Adipocyte (in vitro differentiated cells): ENCODE measurements around the gene MAT2A.
"Not testable (repeated sequence)": the region's sequence is repeated elsewhere in the genome, so short reads cannot be mapped to it uniquely, and the experiment has no call there.

Experiments
- DNase-seq: peaks from one replicate; pipeline ENCODE4 v3.0.0-alpha.2; 2015; ENCODE audit warnings: low read depth
- H3K27me3 ChIP-seq: replicated peaks from 2 replicates; pipeline ENCODE4 v1.7.0; 2013; ENCODE audit warnings: mild to moderate bottlenecking, low read length, moderate library complexity; ENCODE audit not compliant: control insufficient read depth, insufficient read depth
- H3K36me3 ChIP-seq: 2 replicates; pipeline ENCODE4 v1.7.0; 2013; ENCODE audit warnings: low read length, mild to moderate bottlenecking, moderate library complexity; ENCODE audit not compliant: control insufficient read depth, insufficient read depth, severe bottlenecking
- H3K4me1 ChIP-seq: 2 replicates; pipeline ENCODE4 v1.7.0; 2013; ENCODE audit warnings: mild to moderate bottlenecking, low read length, moderate library complexity; ENCODE audit not compliant: control insufficient read depth, insufficient read depth
- H3K4me3 ChIP-seq: 2 replicates; pipeline ENCODE4 v1.7.0; 2013; ENCODE audit warnings: mild to moderate bottlenecking, low read length, moderate library complexity
- H3K9ac ChIP-seq: 2 replicates; pipeline ENCODE4 v1.7.0; 2013; ENCODE audit warnings: mild to moderate bottlenecking, low read length, moderate library complexity
- H3K9me3 ChIP-seq: 2 replicates; pipeline ENCODE4 v1.7.0; 2013; ENCODE audit warnings: mild to moderate bottlenecking, low read length, moderate library complexity; ENCODE audit not compliant: control insufficient read depth

Gene MAT2A

DNA sequence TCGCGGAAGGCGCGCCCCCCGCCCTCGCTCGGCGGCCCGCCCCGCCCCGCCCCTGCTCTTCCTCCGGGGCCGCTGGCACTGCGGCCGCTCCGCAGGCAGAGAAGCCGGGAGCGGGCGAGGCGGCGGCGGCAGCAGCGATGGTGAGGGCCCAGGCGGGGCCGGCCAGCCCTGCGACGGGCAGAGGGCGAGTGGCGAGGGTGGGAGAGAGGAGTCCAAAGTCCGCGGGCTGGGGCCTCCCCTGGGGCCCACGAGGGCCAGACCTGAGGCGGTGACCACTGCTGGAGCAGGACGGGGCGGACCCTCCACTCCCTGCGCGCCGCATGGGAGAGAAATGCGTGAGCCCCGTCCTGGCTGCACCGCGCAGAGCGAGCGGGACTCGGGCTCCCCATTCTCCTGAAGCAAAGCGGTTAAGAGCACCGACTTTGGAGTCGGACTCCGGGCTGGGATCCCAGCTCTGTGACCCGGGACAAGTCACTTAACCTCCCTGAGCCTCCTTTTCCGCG, 45.4 kb downstream of the MAT2A start, which contains the start of gene VAMP5:
Gene VAMP5, plus strand, starts transcription at position 78 of the 503 bp plus-strand sequence. Its CDS starts 60 bp downstream, at position 138.
- Histone ChIP-seq H3K36me3 (no peaks in the 10 kb centered on the region), H3K4me3 (peak within 1 kb of the TSS; percentile 82), H3K9ac (peak within 1 kb of the TSS; percentile 91), H3K4me1 (peaks cover 33% of the 10 kb centered on the region), H3K9me3 (no peaks in the 10 kb centered on the region), H3K27me3 (no peaks in the 10 kb centered on the region)
- peak; percentile 61 for DNase-seq

DNA sequence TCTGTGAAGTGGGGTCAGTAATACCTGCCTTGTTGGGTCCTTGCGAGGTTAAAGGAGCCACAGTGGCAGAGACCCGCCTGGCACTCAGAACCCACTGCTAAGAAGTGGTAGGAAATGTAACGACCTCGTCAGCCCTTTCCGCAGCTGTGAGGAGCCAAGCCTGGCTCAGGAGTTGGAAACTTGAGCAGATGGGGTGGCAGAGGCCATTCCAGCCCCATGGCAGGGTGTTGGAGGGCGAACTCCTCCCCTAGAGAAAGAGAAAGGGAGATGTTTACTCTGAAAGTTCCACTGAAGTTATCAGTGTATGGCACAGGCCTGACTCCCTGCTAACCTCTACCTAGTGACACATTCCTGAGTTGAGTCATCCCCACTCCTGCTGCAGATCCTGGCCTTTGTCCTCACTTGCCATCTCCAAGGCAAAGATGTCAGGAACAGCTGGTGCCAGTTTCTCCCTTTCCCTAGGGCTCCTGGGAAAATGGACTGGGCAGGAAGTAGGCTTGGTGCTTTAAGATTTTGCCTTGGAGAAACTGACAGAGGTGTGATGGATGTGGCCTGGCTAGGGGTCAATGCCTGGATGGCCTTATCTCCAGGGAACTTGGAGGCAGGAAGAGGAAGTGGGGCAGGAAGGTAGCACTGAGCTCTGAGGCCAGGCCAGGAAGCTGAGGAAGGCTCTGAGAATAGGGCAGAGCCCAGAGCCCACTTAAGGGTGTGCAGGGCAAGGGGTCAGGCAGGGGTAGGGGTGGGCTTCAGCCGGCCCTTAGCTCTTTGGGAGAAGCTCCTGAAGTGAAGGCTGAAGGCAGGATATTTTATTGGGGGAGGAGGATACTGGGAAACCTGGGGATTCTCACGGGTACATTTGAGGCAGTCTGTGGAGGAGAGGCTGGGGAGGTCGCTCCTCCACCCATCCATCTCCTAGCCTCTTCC, 46.2 kb downstream of the MAT2A start:
- H3K9ac ChIP-seq: peak overlapping the region; percentile 91
- H3K9me3 ChIP-seq: no peaks in the 10 kb centered on the region
- no peaks in the 10 kb centered on the region for H3K27me3 ChIP-seq
- peak; percentile 39 for DNase-seq
- peaks cover 31% of the 10 kb centered on the region for H3K4me1 ChIP-seq
- no peaks in the 10 kb centered on the region for H3K36me3 ChIP-seq
- H3K4me3 ChIP-seq: peak overlapping the region; percentile 82

DNA sequence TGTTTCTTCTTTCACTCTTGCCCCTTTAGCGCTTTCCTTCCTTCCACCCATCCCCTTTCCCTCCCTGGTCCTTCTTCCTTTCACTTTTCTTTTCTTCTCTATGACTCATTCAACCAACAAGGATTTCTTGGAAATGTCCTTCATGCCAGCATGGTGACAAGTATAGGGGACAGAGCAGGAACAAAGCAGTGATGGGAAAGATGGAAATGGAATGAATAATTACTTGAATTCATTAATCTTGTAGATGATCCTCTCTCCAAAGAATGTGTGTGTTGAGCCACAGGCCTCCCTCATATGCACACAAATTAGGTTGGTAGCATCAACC, 46.8 kb downstream of the MAT2A start:
- H3K9ac ChIP-seq: peak overlapping the region; percentile 91
- peaks cover 37% of the 10 kb centered on the region for H3K4me1 ChIP-seq
- peak; percentile 50 for DNase-seq
- peak overlapping the region; percentile 82 for H3K4me3 ChIP-seq
- no peaks in the 10 kb centered on the region for H3K27me3 ChIP-seq
- no peaks in the 10 kb centered on the region for H3K9me3 ChIP-seq
- no peaks in the 10 kb centered on the region for H3K36me3 ChIP-seq

DNA sequence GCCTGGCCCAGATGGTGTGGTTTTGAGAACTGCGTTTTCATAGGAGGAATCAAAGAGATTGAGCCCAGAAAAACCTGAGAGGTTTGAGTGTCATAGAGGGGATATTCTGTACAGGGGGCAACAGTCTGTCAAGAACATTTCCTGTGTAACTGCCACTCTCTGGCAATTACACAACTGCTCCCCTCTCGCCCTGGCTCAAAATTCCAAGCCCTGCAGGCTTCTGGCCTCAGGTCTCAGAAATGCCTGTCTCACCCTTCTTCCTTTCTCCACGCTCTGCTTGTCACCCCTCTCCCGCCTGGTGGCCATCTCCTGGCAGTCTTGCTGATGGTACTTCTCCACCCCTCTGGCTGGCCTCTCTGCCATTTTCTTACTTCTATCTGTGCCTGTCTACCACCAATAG, 49.3 kb downstream of the MAT2A start:
- Histone ChIP-seq H3K27me3 (no peaks in the 10 kb centered on the region), H3K4me3 (no peak overlapping the region), H3K36me3 (no peaks in the 10 kb centered on the region), H3K9me3 (no peaks in the 10 kb centered on the region), H3K9ac (no peak overlapping the region), H3K4me1 (peaks cover 45% of the 10 kb centered on the region)
- no peak for DNase-seq

DNA sequence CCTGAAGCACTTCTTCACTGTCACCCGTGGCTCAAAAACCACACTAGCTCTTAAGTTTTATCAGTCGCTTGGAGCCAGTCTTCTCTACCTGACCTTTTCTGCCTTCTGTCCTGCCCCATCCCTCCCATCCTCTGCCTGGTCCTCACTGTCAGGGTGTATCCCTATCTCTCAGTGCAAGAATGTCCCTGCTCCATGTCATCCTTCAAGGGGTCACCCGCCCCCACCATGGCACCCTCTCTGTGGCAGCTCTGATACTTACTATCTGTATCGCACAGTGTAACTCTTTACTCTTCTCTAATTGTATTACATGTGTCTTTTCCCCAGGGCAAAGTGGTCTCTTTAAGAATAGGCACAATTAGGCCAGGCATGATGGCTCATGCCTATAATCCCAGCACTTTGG, 49.7 kb downstream of the MAT2A start:
- H3K4me3 ChIP-seq: no peak overlapping the region
- peaks cover 43% of the 10 kb centered on the region for H3K4me1 ChIP-seq
- H3K27me3 ChIP-seq: no peaks in the 10 kb centered on the region
- no peaks in the 10 kb centered on the region for H3K36me3 ChIP-seq
- no peak for DNase-seq
- no peak overlapping the region for H3K9ac ChIP-seq
- H3K9me3 ChIP-seq: no peaks in the 10 kb centered on the region

DNA sequence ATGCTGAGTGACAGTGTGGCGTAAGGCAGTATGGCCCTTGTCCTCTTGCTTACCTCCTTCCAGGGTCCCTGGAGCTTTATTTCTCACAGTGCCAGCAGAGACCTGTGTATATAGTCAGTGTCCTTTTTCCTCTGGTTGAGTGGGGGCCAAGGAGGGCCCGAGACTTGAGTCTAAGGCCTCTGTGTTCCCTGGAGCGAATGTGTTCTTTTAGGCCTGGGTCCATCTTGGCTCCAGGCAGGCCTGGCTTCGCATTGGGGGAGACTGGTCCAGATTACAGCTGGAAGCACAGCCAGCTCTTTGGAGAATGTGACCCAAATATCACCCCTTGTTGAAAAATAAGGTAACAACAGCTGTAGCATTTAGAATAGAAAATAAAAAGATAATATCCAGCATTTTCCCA, 50.2 kb downstream of the MAT2A start:
- no peak for DNase-seq
- Histone ChIP-seq H3K4me1 (peaks cover 38% of the 10 kb centered on the region), H3K9me3 (no peaks in the 10 kb centered on the region), H3K4me3 (no peak overlapping the region), H3K27me3 (no peaks in the 10 kb centered on the region), H3K9ac (no peak overlapping the region), H3K36me3 (no peaks in the 10 kb centered on the region)

DNA sequence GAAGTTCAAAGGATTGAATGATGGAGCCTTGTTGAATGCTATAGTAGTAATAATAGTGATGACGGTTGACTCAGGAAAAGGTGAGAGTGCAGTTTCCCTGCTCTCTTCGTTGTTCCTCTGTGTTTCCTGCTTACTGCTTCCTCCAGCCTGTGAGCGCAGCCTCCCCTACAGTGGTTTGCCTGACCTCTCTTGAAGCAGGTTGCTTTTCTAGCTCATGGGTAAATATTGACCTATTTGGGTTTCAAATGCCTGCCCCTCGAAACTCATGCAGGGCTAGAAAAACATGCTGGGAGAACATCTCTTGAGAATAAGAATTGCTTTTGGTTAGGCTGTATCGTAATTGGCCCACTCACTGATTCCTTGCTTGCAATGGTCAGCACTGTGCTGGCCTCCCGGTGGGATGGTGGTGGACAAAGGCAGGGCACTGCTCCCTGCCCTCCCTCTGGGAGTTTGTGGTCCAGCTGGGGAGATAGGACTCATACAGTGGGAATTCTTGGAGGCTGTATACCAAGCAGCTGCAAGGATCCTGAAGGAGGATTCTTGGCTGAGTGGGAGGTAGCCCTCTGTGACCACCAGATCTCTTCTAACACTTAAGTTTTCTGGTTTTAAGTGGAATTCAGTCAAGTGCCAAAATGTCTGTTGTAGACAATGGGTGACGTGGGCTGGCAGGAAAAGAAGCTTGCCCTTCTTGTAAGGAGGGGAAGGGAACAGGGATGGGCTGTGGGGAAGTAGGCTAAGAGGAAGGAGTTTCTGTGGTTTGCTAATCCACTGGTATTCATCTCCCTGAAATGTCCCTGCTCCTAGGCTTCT, 51.2 kb downstream of the MAT2A start:
- peak; percentile 77 for DNase-seq
- Histone ChIP-seq H3K36me3 (no peaks in the 10 kb centered on the region), H3K4me3 (peak overlapping the region; percentile 15), H3K9ac (peak overlapping the region; percentile 69), H3K4me1 (peaks cover 37% of the 10 kb centered on the region), H3K27me3 (no peaks in the 10 kb centered on the region), H3K9me3 (no peaks in the 10 kb centered on the region)

DNA sequence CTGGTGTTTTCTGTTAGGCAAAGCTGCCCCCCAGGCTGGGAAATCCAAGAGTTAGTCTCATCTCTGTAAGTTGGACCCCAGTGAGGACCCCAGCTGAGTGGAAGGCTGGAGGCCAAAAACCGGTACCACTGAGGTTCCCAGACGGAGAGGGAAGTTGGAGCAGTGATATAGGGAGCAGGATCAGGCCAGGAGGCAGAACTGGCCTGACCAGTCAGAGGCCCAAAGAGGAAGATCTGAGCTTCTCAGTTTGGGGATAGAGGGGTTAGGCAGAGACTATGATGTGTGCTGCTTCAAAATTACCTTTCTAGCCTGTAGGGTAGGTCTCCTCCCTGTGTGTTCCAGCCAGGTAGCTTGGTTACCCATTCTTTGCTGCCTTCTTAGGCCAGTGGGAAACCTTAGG, 52.0 kb downstream of the MAT2A start:
- H3K36me3 ChIP-seq: no peaks in the 10 kb centered on the region
- no peak for DNase-seq
- peak overlapping the region; percentile 15 for H3K4me3 ChIP-seq
- H3K9me3 ChIP-seq: no peaks in the 10 kb centered on the region
- no peaks in the 10 kb centered on the region for H3K27me3 ChIP-seq
- H3K4me1 ChIP-seq: peaks cover 29% of the 10 kb centered on the region
- H3K9ac ChIP-seq: peak overlapping the region; percentile 69

DNA sequence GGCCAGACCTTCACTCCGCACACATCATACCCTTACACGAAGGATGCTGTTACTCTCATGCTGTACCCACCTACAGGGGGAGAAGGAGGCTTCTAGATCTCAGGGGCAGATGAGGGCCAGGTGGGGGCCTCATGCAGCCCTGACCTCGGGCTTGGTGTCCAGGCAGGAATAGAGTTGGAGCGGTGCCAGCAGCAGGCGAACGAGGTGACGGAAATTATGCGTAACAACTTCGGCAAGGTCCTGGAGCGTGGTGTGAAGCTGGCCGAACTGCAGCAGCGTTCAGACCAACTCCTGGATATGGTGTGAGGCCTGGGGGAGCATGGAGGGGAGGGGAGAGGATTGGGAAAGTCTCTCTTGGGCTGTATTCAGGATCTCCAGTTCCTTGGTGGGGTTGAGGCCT, 52.6 kb downstream of the MAT2A start:
- peaks cover 33% of the 10 kb centered on the region for H3K4me1 ChIP-seq

DNA sequence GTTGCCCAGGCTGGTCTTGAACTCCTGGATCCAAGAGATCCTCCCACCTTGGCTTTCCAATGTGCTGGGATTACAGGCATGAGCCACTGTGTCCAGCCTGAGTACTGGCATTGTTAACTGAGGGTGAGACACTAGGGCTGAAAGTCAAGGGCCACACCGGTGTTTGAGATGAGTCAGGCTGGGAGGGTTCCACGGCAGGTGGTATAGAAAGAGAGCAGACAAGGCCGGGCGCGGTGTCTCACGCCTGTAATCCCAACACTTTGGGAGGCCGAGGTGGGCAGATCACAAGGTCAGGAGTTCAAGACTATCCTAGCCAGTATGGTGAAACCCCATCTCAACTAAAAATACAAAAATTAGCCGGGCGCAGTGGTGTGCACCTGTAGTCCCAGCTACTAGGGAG, 53.3 kb downstream of the MAT2A start:
- H3K9me3 ChIP-seq, H3K27me3 ChIP-seq, H3K9ac ChIP-seq, H3K4me3 ChIP-seq, DNase-seq, H3K36me3 ChIP-seq: not testable (repeated sequence)
- peaks cover 37% of the 10 kb centered on the region for H3K4me1 ChIP-seq

More for the DNA sequence above, 52.6 kb downstream of the MAT2A start:
- H3K4me3 ChIP-seq: no peak overlapping the region
- no peaks in the 10 kb centered on the region for H3K27me3 ChIP-seq
- no peak for DNase-seq
- H3K9me3 ChIP-seq: no peaks in the 10 kb centered on the region
- peak overlapping the region; percentile 69 for H3K9ac ChIP-seq
- H3K36me3 ChIP-seq: no peaks in the 10 kb centered on the region

DNA sequence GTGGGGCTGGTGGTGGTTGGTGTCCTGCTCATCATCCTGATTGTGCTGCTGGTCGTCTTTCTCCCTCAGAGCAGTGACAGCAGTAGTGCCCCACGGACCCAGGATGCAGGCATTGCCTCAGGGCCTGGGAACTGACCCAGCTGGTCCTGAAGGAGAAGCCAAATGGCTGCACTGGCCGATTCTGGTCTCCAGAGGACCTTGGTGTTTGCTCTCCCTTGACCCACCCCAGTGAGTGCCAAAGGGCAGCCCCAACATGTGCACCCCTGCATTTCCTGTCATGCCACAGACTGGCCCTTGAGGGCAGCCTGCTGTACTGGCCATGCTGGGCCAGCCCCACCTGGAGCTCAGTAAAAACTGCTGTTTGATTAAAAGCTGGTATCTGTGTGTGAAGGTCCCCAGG, 54.1 kb downstream of the MAT2A start:
- no peak for DNase-seq
- Histone ChIP-seq H3K9me3 (no peaks in the 10 kb centered on the region), H3K36me3 (peaks cover 11% of the 10 kb centered on the region), H3K4me1 (peaks cover 37% of the 10 kb centered on the region), H3K27me3 (no peaks in the 10 kb centered on the region), H3K9ac (no peak overlapping the region), H3K4me3 (no peak overlapping the region)
